Measurements from ENCODE around the gene CD99.
"Not testable (repeated sequence)": the region's sequence is repeated elsewhere in the genome, so short reads cannot be mapped to it uniquely, and the experiment has no call there.

The CD99 gene

DNA sequence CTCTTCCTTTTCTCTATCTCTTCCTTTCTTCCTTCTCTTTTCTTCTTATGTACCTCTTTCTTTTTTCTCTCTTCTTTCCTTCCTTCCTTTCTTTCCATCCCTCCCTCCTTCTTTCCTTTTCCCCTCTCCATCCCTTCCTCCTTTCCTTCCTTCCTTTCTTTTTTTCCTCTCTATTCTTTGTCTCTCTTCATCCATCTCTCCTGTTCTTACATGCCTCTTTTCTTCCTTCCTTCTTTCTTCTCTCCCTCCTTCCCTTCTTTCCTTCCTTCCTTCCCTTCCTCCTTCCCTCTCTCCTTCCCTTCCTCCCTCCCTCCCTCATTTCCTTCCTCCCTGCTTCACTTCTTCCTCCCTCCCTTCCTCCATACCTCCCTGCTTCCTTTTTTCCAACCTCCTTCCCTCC, 41.6 kb downstream of the CD99 start:
- no peak for DNase-seq (ENCODE audit: low spot score)

DNA sequence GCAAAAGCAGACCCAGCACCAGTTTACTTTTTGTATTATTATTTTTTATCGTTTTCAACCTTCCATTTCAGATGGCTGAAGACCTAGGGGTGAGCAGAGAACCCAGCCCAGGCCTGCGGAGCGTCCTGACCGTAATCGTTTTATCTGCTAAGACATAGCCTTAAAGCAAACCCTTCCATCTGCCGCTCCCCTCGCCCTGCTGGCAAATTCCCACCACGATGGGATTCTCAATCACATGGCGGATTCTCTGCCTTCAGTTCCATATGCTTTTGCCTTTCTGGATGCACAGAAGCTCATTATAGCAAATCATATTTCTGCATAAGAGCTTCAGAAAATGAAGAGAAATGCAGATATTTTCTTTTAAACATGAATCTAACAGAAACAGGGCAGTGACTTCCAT, 42.2 kb downstream of the CD99 start:
- no peak for DNase-seq (ENCODE audit: low spot score)

DNA sequence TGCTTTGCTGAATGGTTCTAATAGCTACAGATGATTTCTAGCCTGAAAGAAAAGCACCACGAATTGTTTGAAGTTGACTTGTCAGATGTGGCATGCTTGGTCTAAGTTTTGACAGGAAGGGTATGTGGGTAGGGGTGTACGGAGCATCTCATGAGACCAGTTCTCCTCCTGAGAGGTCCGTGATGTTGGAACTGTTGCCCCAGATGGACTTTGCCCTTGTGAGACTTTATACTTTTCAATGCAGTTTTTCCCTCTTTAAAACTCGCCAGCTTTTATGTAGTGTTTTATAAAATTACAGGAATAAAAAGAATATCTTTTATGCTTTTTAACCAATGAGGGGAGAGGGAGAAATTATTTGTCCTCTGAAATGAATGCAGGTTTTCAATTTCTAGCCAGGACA, 44.2 kb downstream of the CD99 start:
- no peak for DNase-seq (ENCODE audit: low spot score)

DNA sequence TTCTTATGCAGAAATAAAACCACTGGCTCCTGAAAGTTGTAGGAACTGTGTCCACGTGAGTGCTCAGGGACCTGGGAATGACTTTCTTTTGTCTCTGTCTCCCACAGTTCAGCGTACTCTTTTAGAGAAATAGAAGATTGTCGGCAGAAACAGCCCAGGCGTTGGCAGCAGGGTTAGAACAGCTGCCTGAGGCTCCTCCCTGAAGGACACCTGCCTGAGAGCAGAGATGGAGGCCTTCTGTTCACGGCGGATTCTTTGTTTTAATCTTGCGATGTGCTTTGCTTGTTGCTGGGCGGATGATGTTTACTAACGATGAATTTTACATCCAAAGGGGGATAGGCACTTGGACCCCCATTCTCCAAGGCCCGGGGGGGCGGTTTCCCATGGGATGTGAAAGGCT, 49.6 kb downstream of the CD99 start:
- DNase-seq (ENCODE audit: low spot score), result no peak

DNA sequence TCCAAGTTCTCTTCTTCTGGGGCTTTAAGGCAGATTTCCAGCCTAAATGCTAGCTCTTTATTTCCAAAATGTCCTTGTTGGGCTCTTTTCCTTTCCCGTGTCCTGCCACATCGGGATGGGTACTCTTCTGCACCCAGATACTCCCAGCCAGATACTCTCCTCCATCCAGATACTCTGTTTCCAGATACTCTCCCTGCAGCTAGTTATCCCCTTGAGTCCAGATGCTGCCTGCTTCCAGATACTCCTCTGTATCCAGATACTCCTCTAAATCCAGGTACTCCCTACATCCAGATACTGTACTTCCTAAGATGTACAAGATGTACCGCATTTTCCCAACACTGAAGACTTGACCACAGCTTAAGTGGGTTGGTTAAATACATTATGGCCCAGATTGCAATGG, 50.3 kb downstream of the CD99 start:
- DNase-seq (ENCODE audit: low spot score), result no peak

DNA sequence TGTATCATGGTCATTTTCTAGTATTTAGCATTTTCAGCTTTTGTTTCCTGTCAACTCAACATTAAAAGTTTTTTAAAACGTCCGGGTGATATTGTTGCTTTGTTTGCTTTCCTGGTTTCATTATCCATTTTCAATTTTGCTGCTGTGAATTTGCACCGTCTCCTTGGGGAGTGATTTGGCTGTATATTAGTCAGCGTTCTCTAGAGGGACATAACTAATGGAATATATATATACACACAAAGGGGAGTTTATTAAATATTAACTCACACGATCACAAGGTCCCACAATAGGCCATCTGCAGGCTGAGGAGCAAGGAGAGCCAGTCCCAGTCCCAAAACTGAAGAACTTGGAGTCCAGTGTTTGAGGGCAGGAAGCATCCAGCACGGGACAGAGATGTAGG, 55.2 kb downstream of the CD99 start:
- DNase-seq (ENCODE audit: low spot score), result not testable (repeated sequence)

DNA sequence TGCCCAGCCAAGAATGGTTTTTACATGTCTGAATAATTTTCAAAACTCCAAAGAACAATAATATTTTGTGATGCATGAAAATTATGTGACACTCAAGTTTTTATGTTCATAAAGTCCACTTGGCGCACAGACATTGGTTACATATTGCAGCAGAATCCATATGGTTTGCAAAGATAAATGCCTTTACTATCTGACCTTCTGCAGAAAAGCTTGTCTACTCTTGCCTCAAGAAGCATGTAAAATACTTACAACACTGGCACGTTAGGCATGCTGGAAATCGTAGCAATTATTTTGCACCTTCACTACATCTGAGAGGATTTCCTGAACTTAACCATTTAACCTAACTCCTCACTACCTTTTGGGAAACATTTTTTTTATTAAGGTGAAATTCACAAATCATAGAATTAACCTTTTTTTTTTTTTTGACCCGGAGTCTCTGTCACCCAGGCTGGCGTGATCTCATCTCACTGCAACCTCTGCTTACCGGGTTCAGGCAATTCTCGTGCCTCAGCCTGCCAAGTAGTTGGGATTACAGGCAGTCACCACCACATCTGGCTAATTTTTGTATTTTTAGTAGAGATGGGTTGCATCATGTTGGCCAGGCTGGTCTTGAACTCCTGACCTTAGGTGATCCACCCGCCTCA, 57.2 kb downstream of the CD99 start:
- DNase-seq (ENCODE audit: low spot score), result no peak

DNA sequence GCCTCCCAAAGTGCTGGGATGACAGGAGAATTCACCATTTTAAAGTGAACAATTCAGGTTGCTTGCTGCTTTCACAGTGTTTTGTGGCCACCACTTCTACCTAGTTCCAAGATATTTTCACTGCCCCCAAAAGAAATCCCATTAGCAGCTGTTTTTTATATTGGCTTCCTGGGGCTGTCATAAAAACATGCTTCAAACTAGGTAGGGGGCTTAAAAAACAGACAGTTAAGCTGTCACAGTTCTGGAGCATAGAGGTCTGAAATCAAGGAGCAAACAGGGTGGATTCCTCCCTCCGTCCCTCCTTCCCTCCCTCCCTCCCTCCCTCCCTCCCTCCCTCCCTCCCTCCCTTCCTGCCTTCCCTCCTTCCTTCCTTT, 57.7 kb downstream of the CD99 start:
- no peak for DNase-seq (ENCODE audit: low spot score)

DNA sequence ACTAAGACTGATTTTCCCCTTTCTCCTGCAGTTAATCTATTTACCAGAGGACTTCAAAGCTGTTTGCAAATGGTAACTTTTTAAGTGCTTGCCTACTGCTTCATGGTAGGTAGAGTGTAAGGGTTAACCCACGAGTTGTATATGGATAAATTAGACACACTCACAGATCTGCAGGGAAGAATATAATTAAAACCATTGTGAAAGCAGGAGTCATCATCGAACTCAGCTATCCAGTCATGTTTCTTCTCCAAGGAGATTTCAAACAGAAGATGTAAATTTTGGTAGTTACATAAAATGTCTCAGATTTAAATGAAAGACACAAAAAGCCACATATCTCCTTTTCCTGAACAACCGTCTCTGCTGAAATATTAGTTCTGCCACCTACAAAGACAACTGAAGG, 60.2 kb downstream of the CD99 start:
- DNase-seq (ENCODE audit: low spot score), result no peak

DNA sequence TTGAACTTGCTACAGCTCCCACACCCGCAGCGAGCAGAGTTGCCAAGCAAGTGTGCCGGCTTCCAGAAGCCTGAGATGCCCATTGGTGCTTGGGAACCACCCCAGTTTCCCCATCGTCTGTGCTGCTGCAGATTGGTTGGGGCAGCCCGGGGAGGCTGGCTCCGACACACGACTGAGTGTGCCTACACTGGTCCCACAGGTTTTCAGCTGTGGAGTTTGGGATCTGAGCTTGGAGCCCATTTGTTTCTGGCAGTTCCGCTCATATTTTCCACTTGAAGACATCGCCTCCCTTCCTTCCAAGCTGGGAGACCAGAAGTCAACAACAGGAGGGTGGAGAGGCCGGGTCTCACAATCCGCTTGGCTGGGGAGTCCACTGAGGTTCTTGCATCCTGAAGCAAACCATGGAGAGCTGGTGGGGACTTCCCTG, 60.8 kb downstream of the CD99 start, which contains the start of gene XG:
XG (plus strand) TSS at position 167 of the 427 bp plus-strand sequence; CDS start at position 402, 235 bp downstream.
- DNase-seq (ENCODE audit: low spot score), result not testable (repeated sequence)

DNA sequence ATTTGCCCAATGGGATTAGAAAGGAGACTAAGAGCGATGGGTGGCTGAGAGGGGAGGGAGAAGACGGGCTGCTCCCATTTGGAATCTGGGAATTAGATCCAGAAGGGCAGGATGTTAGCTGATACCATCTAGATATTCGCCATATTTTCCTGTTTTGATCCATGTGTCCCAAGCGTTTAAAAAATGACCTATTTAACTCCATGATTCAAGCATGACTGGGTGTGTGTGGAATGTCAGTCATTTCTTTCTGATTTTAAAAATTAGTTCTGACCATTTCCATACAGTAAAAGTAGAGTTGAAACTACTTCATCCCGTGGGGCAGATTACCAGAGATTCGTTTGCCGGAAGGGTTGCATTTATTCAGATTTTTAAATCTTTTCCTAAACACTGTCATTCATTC, 61.3 kb downstream of the CD99 start:
- not testable (repeated sequence) for DNase-seq (ENCODE audit: low spot score)

DNA sequence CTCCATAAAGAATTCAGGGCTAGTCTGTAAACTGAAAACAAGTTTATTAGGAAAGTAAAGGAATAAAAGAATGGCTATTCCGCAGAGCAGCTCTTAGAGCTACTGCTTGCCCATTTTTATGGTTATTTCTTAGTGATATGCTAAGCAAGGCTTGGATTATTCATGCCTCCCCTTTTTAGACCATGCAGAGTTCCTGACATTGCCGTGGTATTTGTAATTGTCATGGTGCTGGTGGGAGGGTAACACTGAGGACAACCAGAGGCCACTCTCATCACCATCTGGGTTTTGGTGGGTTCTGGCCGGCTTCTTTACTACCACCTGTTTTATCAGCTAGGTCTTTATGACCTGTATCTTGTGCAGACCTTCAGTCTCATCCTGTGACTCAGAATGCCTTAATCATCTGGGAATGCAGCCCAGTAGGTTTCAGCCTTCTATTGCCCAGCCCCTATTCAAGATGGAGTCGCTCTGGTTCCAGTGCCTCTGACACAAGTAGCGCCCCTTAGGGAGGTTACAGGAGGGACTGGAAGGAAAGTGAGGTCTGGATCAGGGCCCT, 64.1 kb downstream of the CD99 start:
- not testable (repeated sequence) for DNase-seq (ENCODE audit: low spot score)

DNA sequence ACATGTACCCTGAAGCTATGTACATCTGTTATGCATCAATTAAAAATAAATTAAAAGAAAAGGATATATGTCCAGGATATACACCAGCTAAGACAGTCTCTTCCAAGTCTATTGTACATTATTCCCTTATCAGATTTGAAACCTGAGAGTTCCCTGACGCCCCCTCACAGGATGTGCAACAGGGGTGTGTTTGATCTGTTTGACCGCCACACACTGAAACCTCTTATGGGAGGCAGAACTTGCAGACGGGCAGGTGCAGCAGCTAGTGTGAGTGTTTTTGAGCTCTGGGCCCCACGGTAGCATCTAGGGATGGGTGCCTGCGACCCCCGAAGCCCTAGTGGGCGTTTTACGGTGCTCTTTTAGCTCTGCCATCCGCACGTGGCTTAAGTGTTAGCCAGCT, 65.5 kb downstream of the CD99 start:
- no peak for DNase-seq (ENCODE audit: low spot score)

DNA sequence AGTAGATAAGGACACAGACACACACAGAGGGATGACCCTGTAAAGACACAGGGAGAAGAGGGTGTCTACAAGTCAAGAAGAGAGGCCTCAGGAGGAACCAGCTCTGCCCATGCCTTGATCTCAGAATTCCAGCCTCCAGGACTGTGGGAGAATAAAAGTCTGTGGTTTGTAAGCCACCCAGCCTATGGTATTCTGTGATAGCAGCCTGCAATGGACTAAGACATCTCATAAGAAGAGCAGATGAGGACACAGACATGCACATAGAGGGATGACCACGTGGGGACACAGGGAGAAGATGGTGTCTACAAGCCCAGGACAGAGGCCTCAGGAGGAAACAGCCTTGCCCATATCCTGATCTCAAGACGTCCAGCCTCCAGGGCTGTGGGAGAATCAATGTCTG, 70.2 kb downstream of the CD99 start:
- DNase-seq (ENCODE audit: low spot score), result no peak

DNA sequence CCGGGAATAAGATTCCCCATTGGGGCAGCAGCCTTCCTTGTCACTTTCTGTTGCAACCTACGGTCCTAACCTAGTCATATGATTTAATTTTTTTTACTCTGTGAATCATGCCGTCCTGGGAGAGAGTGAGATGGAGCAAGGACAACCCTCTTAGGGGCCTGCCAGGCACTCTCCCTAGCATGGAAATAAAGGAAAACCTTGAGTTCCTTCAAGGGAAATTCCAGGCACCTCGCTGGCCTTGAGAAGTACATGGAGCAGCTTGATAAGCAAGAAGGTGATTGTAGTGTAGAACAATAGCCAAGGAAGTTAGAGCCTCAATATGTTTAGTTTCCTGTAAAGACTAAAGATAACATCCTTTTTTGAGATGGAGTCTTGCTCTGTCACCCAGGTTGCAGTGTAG, 71.6 kb downstream of the CD99 start:
- DNase-seq (ENCODE audit: low spot score), result not testable (repeated sequence)

DNA sequence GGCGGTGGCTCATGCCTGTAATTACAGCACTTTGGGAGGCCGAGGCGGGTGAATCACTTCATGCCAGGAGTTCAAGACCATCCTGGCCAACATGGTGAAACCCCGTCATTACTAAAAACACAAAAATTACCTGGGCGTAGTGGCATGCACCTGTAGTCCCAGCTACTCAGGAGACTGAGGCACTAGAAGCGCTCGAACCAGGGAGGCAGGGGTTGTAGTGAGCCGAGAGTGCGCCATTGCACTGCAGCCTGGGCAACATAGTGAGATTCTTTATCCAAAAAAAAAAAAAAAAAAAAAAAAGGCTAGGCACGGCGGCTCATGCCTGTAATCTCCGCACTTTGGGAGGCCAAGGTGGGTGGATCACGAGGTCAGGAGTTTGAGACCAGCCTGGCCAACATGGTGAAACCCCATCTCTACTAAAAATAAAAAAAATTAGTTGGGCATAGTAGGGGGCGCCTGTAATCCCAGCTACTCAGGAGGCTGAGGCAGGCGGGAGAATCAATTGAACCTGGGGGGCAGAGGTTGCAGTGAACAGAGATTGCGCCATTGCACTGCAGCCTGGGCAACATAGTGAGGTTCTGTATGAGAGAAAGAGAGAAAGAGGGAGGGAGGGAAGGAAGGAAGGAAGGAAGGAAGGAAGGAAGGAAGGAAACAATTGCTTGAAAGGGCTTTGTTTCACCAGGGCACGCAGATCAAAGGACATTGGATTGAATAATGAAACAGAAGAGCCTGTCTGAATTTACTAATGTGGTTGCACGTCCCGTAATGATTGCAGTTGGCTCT, 73.9 kb downstream of the CD99 start:
- not testable (repeated sequence) for DNase-seq (ENCODE audit: low spot score)

DNA sequence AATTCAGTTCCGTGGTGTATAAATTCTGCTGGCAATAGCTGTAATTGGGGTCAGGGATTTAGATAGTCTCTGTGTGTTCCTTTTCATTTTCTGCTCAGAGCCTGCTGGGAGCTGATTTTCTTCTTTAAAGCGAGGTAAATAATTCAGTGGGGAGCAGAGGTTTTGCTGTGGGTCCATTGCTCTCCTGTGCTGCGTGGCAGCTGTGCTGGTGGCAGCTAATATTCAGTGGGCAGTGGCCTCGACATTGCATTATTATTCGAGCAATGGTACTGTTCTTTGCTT, 74.4 kb downstream of the CD99 start:
- no peak for DNase-seq (ENCODE audit: low spot score)

DNA sequence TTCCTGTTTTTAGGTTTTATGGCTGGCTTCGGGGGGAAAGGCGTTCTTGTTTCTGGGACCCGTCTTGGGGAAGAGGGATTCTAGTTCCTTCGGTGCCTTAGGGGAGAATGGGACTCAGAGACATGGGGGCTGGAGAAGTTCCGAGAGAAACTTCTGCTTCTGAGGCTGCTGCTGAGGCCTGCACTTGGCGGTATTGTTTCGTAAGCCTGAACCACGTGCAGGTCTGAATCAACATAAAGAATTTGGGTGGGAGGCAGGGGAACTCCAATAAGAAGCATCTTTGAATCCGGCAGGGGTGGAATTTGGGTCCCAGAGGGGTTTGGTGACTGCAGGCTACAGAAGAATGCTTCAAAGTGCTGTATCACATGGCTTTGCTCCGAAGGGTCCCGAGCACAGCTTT, 75.8 kb downstream of the CD99 start:
- DNase-seq (ENCODE audit: low spot score), result no peak

DNA sequence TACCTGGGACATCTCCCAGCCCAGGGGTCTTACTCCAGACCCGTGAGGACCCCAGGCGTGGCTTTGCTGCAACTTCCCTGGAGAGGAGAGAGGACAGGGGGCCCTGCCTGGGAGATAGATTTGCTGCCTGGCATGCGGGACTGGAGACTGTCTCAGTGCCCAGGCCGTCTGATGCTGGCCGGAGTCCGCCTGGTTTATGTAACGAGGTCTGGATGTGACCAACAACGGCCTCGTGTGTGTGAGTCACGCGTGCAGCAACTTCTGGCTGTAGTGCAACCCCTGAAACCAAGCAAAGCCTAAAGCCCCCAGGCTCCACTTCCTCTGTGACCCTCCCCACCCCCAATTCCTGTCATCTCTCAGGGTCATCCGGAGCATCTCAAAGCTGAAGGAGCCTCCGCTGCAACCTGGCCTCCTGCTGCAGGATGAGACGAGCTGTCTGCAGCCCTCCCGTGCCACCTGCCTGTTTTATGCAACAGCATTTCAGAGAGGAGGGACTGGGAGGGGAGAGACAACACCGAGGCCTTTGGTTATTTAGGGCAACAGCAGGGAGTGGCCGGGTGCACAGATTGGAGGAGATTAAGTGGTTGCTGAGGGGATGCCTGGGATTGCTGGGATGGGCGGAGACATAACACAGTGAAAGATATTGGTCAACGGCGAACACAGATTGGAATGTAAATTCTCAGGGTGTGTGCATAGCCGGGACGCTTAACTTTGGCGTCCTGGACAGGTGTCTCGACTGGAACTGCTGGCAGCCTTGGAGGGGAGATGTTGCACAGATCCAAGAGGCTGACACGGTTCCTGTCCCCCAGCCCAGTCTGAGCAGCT, 76.7 kb downstream of the CD99 start:
- DNase-seq (ENCODE audit: low spot score), result no peak

DNA sequence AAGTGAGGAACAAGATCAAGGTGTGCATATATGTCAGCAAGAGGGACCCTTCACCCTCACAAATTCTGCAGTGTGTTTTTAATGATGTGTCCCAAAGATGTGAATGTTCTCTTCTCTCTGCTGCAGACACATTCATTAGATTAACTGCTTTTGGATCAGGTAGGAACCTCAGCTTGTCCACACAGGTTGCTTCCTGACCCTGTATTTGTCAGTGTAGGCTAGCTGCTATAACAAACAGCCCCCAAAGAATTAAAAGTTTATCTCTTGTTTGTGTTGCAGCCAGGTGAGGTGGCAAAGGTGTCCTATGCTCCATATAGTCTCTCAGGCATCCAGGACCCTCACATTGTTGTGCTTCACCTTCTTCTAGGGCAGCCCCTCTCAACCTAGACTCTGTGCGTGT, 78.5 kb downstream of the CD99 start:
- no peak for DNase-seq (ENCODE audit: low spot score)

DNA sequence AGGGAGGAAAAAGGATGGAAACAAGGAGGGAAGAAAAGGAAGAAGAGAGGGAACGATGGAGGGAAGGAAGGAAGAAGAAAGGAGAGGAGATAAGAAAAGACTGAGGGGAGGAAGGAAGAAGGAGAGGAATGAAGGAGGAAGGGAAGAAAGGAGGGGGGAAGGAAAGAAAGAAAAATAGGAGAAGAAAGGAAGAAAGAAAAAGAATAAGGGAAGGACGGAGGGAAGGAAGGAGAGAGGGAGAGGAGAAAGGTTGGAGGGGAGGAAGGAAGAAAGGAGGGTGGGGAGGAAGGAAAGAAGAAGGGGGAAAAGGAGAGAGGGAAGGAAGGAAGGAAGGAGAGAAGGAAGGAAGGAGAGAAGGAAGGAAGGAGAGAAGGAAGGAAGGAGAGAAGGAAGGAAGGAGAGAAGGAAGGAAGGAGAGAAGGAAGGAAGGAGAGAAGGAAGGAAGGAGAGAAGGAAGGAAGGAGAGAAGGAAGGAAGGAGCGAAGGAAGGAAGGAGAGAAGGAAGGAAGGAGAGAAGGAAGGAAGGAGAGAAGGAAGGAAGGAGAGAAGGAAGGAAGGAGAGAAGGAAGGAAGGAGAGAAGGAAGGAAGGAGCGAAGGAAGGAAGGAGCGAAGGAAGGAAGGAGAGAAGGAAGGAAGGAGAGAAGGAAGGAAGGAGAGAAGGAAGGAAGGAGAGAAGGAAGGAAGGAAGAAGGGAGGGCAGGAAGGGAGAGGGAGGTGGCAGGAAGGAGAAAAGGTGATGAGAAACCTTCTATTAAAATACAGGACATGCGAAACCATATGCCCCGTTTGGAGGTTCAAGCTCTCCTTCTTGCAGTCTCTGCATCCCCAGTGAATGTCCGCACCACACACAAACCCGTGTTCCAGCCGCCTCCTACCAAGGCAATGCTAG, 82.3 kb downstream of the CD99 start:
- not testable (repeated sequence) for DNase-seq (ENCODE audit: low spot score)

DNA sequence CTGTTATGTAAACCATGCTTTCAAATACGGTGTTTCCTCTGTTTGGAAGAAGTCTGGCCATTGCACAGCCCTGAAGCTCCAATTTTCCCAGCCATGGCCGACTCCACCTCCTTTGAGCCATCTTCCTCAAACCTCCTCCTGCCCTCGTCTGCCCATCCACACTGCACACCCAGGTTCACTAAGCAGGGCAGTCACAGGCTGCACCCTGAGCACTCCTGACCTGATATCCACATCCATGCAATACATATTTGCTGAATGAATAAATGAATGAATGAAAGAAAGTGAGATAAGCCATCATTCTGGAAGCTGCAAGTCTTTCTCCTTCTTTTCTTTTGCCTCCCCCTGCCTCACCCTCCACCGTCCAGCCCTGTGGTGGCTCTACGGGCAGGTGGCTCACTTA, 83.0 kb downstream of the CD99 start:
- DNase-seq (ENCODE audit: low spot score), result no peak

All from NAMALWA (cell line).